ENCODE results near the gene NCBP3. TPM values are rescaled to one million over a fixed set of nuclear protein-coding genes. Genes with fewer than 3 reads are reported as not detected.

The NCBP3 gene
- total and polyA plus RNA-seq, 9 of the 15 experiments (the other 6 are each of a cell fraction or from before 2014, with no cell fraction given), result 3.1 to 25.5 (median 20.5) TPM

GRCh38 chr17:3803308-3803640 lies 42.8 kb downstream of the NCBP3 start (continued):
- TF ChIP-seq, protein P1, sequence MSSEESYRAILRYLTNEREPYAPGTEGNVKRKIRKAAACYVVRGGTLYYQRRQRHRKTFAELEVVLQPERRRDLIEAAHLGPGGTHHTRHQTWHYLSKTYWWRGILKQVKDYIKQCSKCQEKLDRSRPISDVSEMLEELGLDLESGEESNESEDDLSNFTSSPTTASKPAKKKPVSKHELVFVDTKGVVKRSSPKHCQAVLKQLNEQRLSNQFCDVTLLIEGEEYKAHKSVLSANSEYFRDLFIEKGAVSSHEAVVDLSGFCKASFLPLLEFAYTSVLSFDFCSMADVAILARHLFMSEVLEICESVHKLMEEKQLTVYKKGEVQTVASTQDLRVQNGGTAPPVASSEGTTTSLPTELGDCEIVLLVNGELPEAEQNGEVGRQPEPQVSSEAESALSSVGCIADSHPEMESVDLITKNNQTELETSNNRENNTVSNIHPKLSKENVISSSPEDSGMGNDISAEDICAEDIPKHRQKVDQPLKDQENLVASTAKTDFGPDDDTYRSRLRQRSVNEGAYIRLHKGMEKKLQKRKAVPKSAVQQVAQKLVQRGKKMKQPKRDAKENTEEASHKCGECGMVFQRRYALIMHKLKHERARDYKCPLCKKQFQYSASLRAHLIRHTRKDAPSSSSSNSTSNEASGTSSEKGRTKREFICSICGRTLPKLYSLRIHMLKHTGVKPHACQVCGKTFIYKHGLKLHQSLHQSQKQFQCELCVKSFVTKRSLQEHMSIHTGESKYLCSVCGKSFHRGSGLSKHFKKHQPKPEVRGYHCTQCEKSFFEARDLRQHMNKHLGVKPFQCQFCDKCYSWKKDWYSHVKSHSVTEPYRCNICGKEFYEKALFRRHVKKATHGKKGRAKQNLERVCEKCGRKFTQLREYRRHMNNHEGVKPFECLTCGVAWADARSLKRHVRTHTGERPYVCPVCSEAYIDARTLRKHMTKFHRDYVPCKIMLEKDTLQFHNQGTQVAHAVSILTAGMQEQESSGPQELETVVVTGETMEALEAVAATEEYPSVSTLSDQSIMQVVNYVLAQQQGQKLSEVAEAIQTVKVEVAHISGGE (CRISPR knock-in tag; IDR thresholded peaks at IDR 0.05), result no peak

DNA sequence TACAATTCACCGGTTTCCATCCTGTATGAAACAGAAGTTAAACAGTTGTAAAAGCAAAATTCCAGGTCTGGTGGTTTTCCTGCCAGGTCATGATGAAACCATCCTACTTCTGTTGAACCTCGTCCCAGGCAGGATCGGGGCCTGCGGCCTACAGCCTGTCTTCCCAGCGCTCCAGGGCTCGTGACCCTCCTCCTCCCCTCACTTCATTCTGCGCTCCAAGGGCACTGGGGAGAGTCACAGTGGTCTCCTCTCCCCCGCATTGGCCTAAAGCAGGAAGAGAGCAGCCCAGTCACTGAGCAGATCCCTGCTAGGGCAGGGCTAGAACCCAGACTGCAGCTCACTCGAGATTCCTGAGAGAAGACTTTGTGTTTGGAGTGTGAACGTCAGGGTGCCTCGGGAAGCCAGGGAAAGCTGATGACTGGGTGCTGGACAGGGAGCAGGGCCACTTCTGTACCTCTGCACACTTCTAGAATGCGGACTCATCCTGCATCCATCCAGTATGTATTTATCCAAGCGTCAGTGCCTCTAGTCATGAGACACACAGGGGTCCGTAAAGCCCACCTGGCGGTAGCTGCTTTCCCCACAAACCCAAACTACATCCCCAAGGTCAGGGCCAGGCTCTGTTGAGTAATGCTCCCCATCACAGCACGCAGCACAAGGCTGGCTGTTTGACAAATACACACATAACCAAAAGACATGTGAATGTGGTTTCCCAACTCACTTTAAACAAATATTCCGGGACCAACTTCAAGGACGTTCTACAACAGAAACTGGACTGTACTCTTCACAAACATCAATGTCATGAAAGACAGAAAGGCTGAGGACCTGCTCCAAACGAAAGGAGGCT lies 43.4 kb downstream of the NCBP3 start:
- CTCF ChIA-PET (ENCODE audit: low intra/inter-chr PET ratio), result no interaction called here
- 66% methylated on average over 16 of the region's 19 CpGs for WGBS (ENCODE audit: insufficient coverage, low coverage, missing lambda C conversion rate)
- POLR2A ChIA-PET, result no interaction called here

More for the DNA sequence above, 43.4 kb downstream of the NCBP3 start:
- intact Hi-C loops (cut with micrococcal nuclease), result no loop called here
- Histone ChIP-seq H3K4me2 (ENCODE audit: insufficient read depth, low read length) (no peak overlapping the region), H3K36me3 (ENCODE audit: control insufficient read depth, insufficient read depth, low read length) (peaks cover 10% of the 10 kb centered on the region; the same call in 2 of the 3 replicates), H3K27me3 (ENCODE audit: control insufficient read depth in 2 of 2, insufficient read depth in 2 of 2, low read length in 2 of 2) (no peaks in the 10 kb centered on the region), H3K9me1 (ENCODE audit: control insufficient read depth, insufficient read depth, low read length) (no peaks in the 10 kb centered on the region), H3K79me2 (ENCODE audit: control insufficient read depth, insufficient read depth, low read length) (no peaks in the 10 kb centered on the region), H2AFZ (ENCODE audit: low read depth, low read length) (no peak overlapping the region), H3K4me1 (replicated peaks in 1 of 2; ENCODE audit: control insufficient read depth in 2 of 2, insufficient read depth in 2 of 2, low read length in 2 of 2) (peaks cover 0 to 2% of the 10 kb centered on the region in 2 experiments; a peak in 2 of 5 replicates), H3K9ac (ENCODE audit: insufficient read depth in 1 of 2, low read depth in 2 of 2, low read length in 2 of 2) (peak overlapping the region in 1 of 2 experiments; percentile 58; a peak in 2 of 4 replicates), H3K9me3 (replicated peaks; ENCODE audit: control insufficient read depth, insufficient read depth, low read depth, low read length) (no peaks in the 10 kb centered on the region), H3K27ac (ENCODE audit: extremely low read depth, low read depth, low read length) (no peak overlapping the region), H3K4me3 (no peak overlapping the region), H4K20me1 (replicated peaks; ENCODE audit: control insufficient read depth, insufficient read depth, low read length) (no peaks in the 10 kb centered on the region)
- no TSS peak for BruUV-seq (replicated peaks)
- no peak for ATAC-seq
- in situ Hi-C loops (cut with MboI), result no loop called here
- no peak for TF ChIP-seq FOXK2 (conservative IDR thresholded peaks at IDR 0.05 in 1 of 2, IDR thresholded peaks at IDR 0.05 in 1 of 2; ENCODE audit: low read depth in 2 of 2)
- no peak for TF ChIP-seq NR2F6 (CRISPR knock-in tag; IDR thresholded peaks at IDR 0.05)
- TF ChIP-seq NR2C1 (IDR thresholded peaks at IDR 0.05), result no peak
- TF ChIP-seq NR2C1 (tag; IDR thresholded peaks at IDR 0.05), result no peak
- TF ChIP-seq, protein P2, sequence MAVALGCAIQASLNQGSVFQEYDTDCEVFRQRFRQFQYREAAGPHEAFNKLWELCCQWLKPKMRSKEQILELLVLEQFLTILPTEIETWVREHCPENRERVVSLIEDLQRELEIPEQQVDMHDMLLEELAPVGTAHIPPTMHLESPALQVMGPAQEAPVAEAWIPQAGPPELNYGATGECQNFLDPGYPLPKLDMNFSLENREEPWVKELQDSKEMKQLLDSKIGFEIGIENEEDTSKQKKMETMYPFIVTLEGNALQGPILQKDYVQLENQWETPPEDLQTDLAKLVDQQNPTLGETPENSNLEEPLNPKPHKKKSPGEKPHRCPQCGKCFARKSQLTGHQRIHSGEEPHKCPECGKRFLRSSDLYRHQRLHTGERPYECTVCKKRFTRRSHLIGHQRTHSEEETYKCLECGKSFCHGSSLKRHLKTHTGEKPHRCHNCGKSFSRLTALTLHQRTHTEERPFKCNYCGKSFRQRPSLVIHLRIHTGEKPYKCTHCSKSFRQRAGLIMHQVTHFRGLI (CRISPR knock-in tag; IDR thresholded peaks at IDR 0.05), result no peak
- TF ChIP-seq, protein P3, sequence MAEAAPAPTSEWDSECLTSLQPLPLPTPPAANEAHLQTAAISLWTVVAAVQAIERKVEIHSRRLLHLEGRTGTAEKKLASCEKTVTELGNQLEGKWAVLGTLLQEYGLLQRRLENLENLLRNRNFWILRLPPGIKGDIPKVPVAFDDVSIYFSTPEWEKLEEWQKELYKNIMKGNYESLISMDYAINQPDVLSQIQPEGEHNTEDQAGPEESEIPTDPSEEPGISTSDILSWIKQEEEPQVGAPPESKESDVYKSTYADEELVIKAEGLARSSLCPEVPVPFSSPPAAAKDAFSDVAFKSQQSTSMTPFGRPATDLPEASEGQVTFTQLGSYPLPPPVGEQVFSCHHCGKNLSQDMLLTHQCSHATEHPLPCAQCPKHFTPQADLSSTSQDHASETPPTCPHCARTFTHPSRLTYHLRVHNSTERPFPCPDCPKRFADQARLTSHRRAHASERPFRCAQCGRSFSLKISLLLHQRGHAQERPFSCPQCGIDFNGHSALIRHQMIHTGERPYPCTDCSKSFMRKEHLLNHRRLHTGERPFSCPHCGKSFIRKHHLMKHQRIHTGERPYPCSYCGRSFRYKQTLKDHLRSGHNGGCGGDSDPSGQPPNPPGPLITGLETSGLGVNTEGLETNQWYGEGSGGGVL (CRISPR knock-in tag; IDR thresholded peaks at IDR 0.05), result no peak
- no peak for DNase-seq (ENCODE audit: extremely low read depth in 1 of 4, low spot score in 3 of 4)
- no peak for FAIRE-seq
